ENCODE data around the gene SUSD1.

Gene SUSD1

DNA sequence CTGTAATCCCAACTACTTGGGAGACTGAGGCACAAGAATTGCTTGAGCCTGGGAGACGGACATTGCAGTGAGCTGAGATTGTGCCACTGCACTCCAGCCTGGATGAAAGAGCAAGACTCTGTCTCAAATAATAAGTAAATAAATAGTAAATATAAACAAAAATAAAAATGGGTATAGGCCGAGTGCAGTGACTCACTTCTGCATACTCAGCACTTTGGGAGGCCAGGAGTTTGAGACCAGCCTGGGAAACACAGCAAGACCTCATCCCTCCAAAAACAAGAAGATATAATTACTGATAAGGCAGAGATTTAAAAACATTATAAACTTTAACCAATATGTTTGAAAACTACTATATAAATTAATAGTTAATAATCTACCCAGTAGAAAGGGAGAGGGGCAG is 37.8 kb upstream of the SUSD1 start:
- Histone ChIP-seq H3K4me3 (ENCODE audit: low read length, poor library complexity, severe bottlenecking) (no peak overlapping the region), H3K27me3 (ENCODE audit: insufficient read depth, low read length, poor library complexity, severe bottlenecking) (no peaks in the 10 kb centered on the region), H3K9me2 (replicated peaks; ENCODE audit: low read depth, low read length) (no peaks in the 10 kb centered on the region), H3K79me2 (ENCODE audit: insufficient read depth, low read length) (no peaks in the 10 kb centered on the region), H4K20me1 (ENCODE audit: insufficient read depth, low read length, poor library complexity, severe bottlenecking) (no peaks in the 10 kb centered on the region), H3K36me3 (ENCODE audit: insufficient read depth, low read length) (peaks cover 31% of the 10 kb centered on the region; the same call in 1 of the 2 replicates), H3K9me3 (ENCODE audit: insufficient read depth, low read depth, low read length) (peaks cover 9% of the 10 kb centered on the region; the same call in 1 of the 2 replicates), H3K4me1 (ENCODE audit: insufficient read depth, low read length, poor library complexity, severe bottlenecking) (no peaks in the 10 kb centered on the region), H3F3A (ENCODE audit: low read depth) (no peaks in the 10 kb centered on the region), H3K9ac (ENCODE audit: low read depth, low read length, poor library complexity, severe bottlenecking) (no peak overlapping the region), H2AFZ (ENCODE audit: low read length) (no peak overlapping the region), H3K4me2 (ENCODE audit: low read depth, low read length, poor library complexity, severe bottlenecking) (no peak overlapping the region)
- TF ChIP-seq EZH2phosphoT487 (IDR thresholded peaks at IDR 0.05; ENCODE audit: borderline replicate concordance) = no peak
- TF ChIP-seq, protein P1, sequence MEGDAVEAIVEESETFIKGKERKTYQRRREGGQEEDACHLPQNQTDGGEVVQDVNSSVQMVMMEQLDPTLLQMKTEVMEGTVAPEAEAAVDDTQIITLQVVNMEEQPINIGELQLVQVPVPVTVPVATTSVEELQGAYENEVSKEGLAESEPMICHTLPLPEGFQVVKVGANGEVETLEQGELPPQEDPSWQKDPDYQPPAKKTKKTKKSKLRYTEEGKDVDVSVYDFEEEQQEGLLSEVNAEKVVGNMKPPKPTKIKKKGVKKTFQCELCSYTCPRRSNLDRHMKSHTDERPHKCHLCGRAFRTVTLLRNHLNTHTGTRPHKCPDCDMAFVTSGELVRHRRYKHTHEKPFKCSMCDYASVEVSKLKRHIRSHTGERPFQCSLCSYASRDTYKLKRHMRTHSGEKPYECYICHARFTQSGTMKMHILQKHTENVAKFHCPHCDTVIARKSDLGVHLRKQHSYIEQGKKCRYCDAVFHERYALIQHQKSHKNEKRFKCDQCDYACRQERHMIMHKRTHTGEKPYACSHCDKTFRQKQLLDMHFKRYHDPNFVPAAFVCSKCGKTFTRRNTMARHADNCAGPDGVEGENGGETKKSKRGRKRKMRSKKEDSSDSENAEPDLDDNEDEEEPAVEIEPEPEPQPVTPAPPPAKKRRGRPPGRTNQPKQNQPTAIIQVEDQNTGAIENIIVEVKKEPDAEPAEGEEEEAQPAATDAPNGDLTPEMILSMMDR (conservative IDR thresholded peaks at IDR 0.05; ENCODE audit: low read length) = no peak

DNA sequence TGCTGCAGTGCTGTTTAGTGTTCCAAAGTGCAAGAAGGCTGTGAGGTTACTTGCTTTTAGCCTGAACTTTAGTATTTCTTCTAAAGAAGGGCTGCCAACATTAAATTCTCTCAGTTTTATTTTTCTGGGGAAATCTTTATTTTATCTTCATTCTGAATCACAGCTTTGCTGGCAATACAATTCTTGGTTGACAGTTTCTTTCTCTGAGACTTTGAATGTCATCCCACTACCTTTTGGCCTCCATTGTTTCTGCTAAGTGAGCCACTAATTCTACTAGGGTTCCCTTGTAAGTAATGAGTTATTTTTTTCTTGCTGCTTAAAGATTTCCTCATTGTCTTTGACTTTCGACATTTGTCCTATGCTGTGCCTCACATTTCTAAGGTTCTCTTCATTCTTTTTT is 32.4 kb upstream of the SUSD1 start:
- Histone ChIP-seq H3K27me3 (ENCODE audit: insufficient read depth, low read length, poor library complexity, severe bottlenecking) (no peaks in the 10 kb centered on the region), H4K20me1 (ENCODE audit: insufficient read depth, low read length, poor library complexity, severe bottlenecking) (no peaks in the 10 kb centered on the region), H3K9me3 (ENCODE audit: insufficient read depth, low read depth, low read length) (peaks cover 18% of the 10 kb centered on the region; the same call in 1 of the 2 replicates), H3K4me3 (ENCODE audit: low read length, poor library complexity, severe bottlenecking) (no peak overlapping the region), H3K4me2 (ENCODE audit: low read depth, low read length, poor library complexity, severe bottlenecking) (no peak overlapping the region), H3F3A (ENCODE audit: low read depth) (no peaks in the 10 kb centered on the region), H3K36me3 (ENCODE audit: insufficient read depth, low read length) (peaks cover 22% of the 10 kb centered on the region; the same call in 1 of the 2 replicates), H2AFZ (ENCODE audit: low read length) (no peak overlapping the region), H3K4me1 (ENCODE audit: insufficient read depth, low read length, poor library complexity, severe bottlenecking) (no peaks in the 10 kb centered on the region), H3K9ac (ENCODE audit: low read depth, low read length, poor library complexity, severe bottlenecking) (no peak overlapping the region), H3K9me2 (replicated peaks; ENCODE audit: low read depth, low read length) (no peaks in the 10 kb centered on the region), H3K79me2 (ENCODE audit: insufficient read depth, low read length) (no peaks in the 10 kb centered on the region)
- TF ChIP-seq, protein P1 (conservative IDR thresholded peaks at IDR 0.05; ENCODE audit: low read length) = no peak
- TF ChIP-seq EZH2phosphoT487 (IDR thresholded peaks at IDR 0.05; ENCODE audit: borderline replicate concordance) = no peak

DNA sequence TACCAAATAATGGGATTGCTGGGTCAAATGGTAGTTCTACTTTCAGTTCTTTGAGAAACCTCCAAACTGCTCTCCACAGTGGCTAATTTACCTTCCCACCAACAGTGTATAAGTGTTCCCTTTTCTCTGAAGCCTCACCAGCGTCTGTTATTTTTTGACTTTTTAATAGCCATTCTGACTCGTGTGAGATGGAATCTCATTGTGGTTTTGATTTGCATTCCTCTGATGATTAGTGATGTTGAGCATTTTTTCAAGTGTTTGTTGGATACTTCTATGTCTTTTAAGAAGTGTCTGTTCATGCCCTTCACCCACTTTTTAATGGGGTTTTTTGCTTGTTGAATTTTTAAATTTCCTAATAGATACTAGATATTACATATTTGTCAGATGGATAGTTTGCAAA is 28.4 kb upstream of the SUSD1 start:
- TF ChIP-seq, protein P1 (conservative IDR thresholded peaks at IDR 0.05; ENCODE audit: low read length) = no peak
- TF ChIP-seq EZH2phosphoT487 (IDR thresholded peaks at IDR 0.05; ENCODE audit: borderline replicate concordance) = no peak
- Histone ChIP-seq H3K4me3 (ENCODE audit: low read length, poor library complexity, severe bottlenecking) (no peak overlapping the region), H3K4me2 (ENCODE audit: low read depth, low read length, poor library complexity, severe bottlenecking) (no peak overlapping the region), H4K20me1 (ENCODE audit: insufficient read depth, low read length, poor library complexity, severe bottlenecking) (no peaks in the 10 kb centered on the region), H3K36me3 (ENCODE audit: insufficient read depth, low read length) (peaks cover 9% of the 10 kb centered on the region; the same call in 1 of the 2 replicates), H3K9ac (ENCODE audit: low read depth, low read length, poor library complexity, severe bottlenecking) (no peak overlapping the region), H2AFZ (ENCODE audit: low read length) (no peak overlapping the region), H3K79me2 (ENCODE audit: insufficient read depth, low read length) (no peaks in the 10 kb centered on the region), H3K9me3 (ENCODE audit: insufficient read depth, low read depth, low read length) (peaks cover 16% of the 10 kb centered on the region; the same call in 1 of the 2 replicates), H3K4me1 (ENCODE audit: insufficient read depth, low read length, poor library complexity, severe bottlenecking) (no peaks in the 10 kb centered on the region), H3F3A (ENCODE audit: low read depth) (no peaks in the 10 kb centered on the region), H3K9me2 (replicated peaks; ENCODE audit: low read depth, low read length) (no peaks in the 10 kb centered on the region), H3K27me3 (ENCODE audit: insufficient read depth, low read length, poor library complexity, severe bottlenecking) (no peaks in the 10 kb centered on the region)

All from Loucy (cell line).